Body of pancreas (tissue), 4 donors: ENCODE measurements around the gene EFNA2. TPM values are rescaled to one million over a fixed set of nuclear protein-coding genes. Genes with fewer than 3 reads are reported as not detected.

ENCODE experiments used
- ATAC-seq: fragments of 150-250 bp; one replicate; pipeline ENCODE4 v1.9.1; 2016
- DNase-seq, 4 donors: peaks; one replicate each; pipeline ENCODE4 v3.0.0-alpha.2; 2019
- H3K27ac ChIP-seq, 4 donors: fragments of 200-600 bp; sonication (generic); 1 replicate in 3 of 4; 2 replicates in 1 of 4; pipeline versions ENCODE4 v1.5.1 to v1.6.1; 2016 to 2019; ENCODE audit warnings: mild to moderate bottlenecking in 1 of 4, mixed read lengths in 1 of 4, moderate library complexity in 1 of 4
- H3K27me3 ChIP-seq, 2 donors: fragments of 200-600 bp; sonication (generic); one replicate each; pipeline ENCODE4 v1.6.0; 2016; ENCODE audit warnings: mild to moderate bottlenecking in 1 of 2
- H3K36me3 ChIP-seq, 2 donors: fragments of 200-600 bp; sonication (generic); replicated peaks in 1 of 2; 2 replicates each; pipeline ENCODE4 v1.5.1; 2016; ENCODE audit warnings: low read depth in 2 of 2; ENCODE audit not compliant: insufficient read depth in 1 of 2
- H3K4me1 ChIP-seq: fragments of 200-600 bp; sonication (generic); one replicate; pipeline ENCODE4 v1.6.0; 2016
- H3K4me3 ChIP-seq, 2 donors: fragments of 200-600 bp; sonication (generic); 1 replicate in 1 of 2; 2 replicates in 1 of 2; pipeline ENCODE4 v1.5.1; 2016 to 2019
- H3K9me3 ChIP-seq, 3 donors: fragments of 200-600 bp; sonication (generic); 1 replicate in 2 of 3; 2 replicates in 1 of 3; pipeline ENCODE4 v1.5.1; 2016
- POLR2A ChIP-seq, 3 donors: fragments of 450-650 bp; IDR thresholded peaks; one replicate each; pipeline ENCODE4 v1.6.1; 2016; ENCODE audit warnings: antibody characterized with exemption in 3 of 3, mild to moderate bottlenecking in 2 of 3
- WGBS, 2 donors: methylation state at CpG; one replicate each; pipeline ENCODE4 v1.1.5; 2017; 5-methylcytosine and 5-hydroxymethylcytosine counted together
- intact Hi-C: fragments of 100-400 bp; cut with DNase I; formaldehyde crosslinking; loops from one replicate; pipeline ENCODE4 v1.15.1; 2023
- total RNA-seq, 2 donors: library from RNA; depleted of rRNA; stranded (reverse); fragments of >200 nt; gene quantifications; one replicate each; pipeline ENCODE4 v1.1.0, GENCODE V29; 2016
- TF ChIP-seq, protein P1 (sequence below), 7 experiments: fragments of 450-650 bp in 4 of 7; fragments of 200-600 bp in 3 of 7; sonication (generic) in 3 of 7; IDR thresholded peaks; one replicate each; pipeline ENCODE4 v1.5.1; 2016 to 2019; ENCODE audit warnings: antibody characterized with exemption in 7 of 7

The EFNA2 gene
- total RNA-seq, 2 donors from 2014 or later: not detected

DNA sequence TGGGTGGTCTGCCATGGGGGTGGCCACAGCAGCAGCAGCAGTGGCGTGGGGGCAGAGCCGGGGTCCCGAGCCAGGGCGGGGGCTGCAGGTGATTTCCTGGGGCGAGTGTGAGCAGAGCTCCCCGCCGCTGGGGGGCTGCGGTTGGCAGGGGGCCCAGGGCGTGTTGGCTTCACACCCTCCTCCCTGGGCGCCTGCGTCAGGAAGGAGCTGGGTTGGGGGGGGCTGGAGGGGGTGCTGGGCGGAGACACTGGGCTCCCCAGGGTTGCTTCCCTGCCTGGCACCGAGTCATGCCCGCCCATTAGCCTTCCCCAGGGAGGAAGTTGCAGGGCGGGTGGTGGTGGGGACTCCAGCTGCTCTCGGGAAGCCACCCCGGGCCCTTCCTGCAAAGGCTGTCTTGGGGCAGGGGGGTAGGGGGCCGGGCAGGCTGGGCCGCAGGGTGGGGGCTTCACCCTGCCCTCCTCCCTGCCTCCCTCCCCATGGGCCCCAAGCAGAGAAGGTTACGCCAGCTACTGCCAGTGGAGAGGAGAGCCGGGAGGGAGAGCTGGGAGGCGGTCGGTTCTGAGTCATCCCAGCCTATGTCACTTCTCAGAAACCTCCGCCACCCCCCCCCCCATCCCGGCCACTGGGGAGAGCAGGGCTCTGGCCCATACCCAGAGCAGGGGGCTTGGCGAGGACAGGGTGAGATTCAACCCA lies 32.7 kb upstream of the EFNA2 start:
- Histone ChIP-seq H3K9me3 (no peaks in the 10 kb centered on the region), H3K36me3 (peaks cover 28 to 30% of the 10 kb centered on the region in 2 donors), H3K4me1 (peaks cover 69% of the 10 kb centered on the region), H3K27me3 (no peaks in the 10 kb centered on the region), H3K27ac (peak overlapping the region; percentile 97 to 100 (median 100)), H3K4me3 (no peak overlapping the region)
- peak in 2 of 3 donors; percentile 41 to 62 for TF ChIP-seq POLR2A (IDR thresholded peaks at IDR 0.05)
- TF ChIP-seq, protein P1, sequence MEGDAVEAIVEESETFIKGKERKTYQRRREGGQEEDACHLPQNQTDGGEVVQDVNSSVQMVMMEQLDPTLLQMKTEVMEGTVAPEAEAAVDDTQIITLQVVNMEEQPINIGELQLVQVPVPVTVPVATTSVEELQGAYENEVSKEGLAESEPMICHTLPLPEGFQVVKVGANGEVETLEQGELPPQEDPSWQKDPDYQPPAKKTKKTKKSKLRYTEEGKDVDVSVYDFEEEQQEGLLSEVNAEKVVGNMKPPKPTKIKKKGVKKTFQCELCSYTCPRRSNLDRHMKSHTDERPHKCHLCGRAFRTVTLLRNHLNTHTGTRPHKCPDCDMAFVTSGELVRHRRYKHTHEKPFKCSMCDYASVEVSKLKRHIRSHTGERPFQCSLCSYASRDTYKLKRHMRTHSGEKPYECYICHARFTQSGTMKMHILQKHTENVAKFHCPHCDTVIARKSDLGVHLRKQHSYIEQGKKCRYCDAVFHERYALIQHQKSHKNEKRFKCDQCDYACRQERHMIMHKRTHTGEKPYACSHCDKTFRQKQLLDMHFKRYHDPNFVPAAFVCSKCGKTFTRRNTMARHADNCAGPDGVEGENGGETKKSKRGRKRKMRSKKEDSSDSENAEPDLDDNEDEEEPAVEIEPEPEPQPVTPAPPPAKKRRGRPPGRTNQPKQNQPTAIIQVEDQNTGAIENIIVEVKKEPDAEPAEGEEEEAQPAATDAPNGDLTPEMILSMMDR (IDR thresholded peaks at IDR 0.05): peak in 2 of 7 experiments; percentile 19 to 25
- intact Hi-C loops: no loop called here
- ATAC-seq: peak; percentile 34
- 0 to 2% methylated on average over 7 to 12 of the region's 26 CpGs for WGBS, 2 donors
- DNase-seq: peak; percentile 86 to 94 (median 91)

GRCh38 chr19:1253514-1254080 lies 32.1 kb upstream of the EFNA2 start:
- no peaks in the 10 kb centered on the region for H3K27me3 ChIP-seq
- intact Hi-C loops: no loop called here
- H3K36me3 ChIP-seq: peaks cover 28 to 30% of the 10 kb centered on the region in 2 donors
- no peak for DNase-seq
- H3K4me1 ChIP-seq: peaks cover 72% of the 10 kb centered on the region
- H3K27ac ChIP-seq: peak overlapping the region; percentile 97 to 100 (median 100)
- WGBS, 2 donors: 45 to 65% methylated on average over 16 to 22 of the region's 23 CpGs
- ATAC-seq: no peak
- TF ChIP-seq, protein P1 (IDR thresholded peaks at IDR 0.05): no peak
- TF ChIP-seq POLR2A (IDR thresholded peaks at IDR 0.05): no peak
- H3K9me3 ChIP-seq: no peaks in the 10 kb centered on the region
- H3K4me3 ChIP-seq: no peak overlapping the region

DNA sequence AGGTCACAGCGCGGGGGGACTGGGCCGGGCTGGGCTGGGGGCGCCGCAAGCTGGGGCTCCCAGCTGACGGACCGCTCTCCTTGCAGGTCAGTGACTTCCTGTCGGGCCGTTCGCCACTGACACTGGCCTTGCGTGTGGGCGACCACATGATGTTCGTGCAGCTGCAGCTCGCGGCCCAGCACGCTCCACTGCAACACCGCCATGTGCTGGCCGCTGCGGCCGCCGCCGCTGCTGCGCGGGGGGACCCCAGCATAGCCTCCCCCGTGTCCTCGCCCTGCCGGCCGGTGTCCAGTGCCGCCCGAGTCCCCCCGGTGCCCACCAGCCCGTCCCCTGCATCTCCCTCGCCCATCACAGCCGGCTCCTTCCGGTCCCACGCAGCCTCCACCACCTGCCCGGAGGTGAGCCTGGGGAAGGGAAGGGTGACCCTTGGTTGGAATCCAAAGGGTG lies 31.6 kb upstream of the EFNA2 start:
- Histone ChIP-seq H3K36me3 (peaks cover 28 to 30% of the 10 kb centered on the region in 2 donors), H3K4me3 (no peak overlapping the region), H3K27me3 (no peaks in the 10 kb centered on the region), H3K27ac (peak overlapping the region; percentile 97 to 100 (median 100)), H3K9me3 (no peaks in the 10 kb centered on the region), H3K4me1 (peaks cover 77% of the 10 kb centered on the region)
- TF ChIP-seq POLR2A (IDR thresholded peaks at IDR 0.05): no peak
- TF ChIP-seq, protein P1 (IDR thresholded peaks at IDR 0.05): no peak
- peak in 2 of 4 donors; percentile 41 to 47 for DNase-seq
- no peak for ATAC-seq
- intact Hi-C loops: no loop called here
- 80 to 86% methylated on average over 9 to 34 of the region's 37 CpGs for WGBS, 2 donors

DNA sequence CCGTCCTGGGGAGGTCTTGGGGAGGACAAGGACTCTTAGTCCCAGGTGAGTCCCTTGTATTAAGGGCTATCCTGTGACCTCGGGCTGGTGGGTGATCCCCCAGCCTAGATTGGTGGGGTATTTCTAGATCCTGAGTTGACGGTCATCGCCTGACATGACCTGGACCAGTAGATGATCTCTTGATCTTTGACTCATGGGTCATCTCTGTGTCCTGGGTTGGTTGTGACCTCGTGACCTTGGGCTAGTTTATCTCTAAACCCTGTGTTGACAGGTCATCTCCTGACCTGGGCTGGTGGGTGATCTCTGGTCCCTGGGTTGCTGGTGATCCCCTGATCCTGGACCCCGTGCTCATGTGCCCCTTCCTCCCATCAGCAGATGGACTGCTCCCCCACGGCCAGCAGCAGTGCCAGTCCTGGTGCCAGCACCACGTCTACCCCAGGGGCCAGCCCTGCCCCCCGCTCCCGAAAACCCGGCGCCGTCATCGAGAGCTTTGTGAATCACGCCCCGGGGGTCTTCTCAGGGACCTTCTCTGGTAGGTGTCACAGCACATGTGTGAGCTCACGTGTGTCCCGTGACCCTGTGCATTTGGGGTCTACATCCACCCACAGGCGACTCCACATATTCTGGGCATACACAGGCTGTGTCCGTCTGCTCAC lies 31.0 kb upstream of the EFNA2 start:
- DNase-seq: no peak
- intact Hi-C loops: no loop called here
- Histone ChIP-seq H3K27ac (peak overlapping the region; percentile 97 to 100 (median 100)), H3K27me3 (no peaks in the 10 kb centered on the region), H3K36me3 (peaks cover 28 to 30% of the 10 kb centered on the region in 2 donors), H3K4me3 (no peak overlapping the region), H3K9me3 (no peaks in the 10 kb centered on the region), H3K4me1 (peaks cover 83% of the 10 kb centered on the region)
- ATAC-seq: no peak
- 73 to 83% methylated on average over 5 to 20 of the region's 20 CpGs for WGBS, 2 donors
- peak in 1 of 3 donors; percentile 7 for TF ChIP-seq POLR2A (IDR thresholded peaks at IDR 0.05)
- TF ChIP-seq, protein P1 (IDR thresholded peaks at IDR 0.05): no peak
